ENCODE data around the gene GRID1. TPM values are rescaled to one million over a fixed set of nuclear protein-coding genes. Genes with fewer than 3 reads are reported as not detected.
"Not testable (repeated sequence)": the region's sequence is repeated elsewhere in the genome, so short reads cannot be mapped to it uniquely, and the experiment has no call there.

GRID1 gene
- total RNA-seq, 2 donors from 2014 or later: 0.37 to 0.67 TPM

DNA sequence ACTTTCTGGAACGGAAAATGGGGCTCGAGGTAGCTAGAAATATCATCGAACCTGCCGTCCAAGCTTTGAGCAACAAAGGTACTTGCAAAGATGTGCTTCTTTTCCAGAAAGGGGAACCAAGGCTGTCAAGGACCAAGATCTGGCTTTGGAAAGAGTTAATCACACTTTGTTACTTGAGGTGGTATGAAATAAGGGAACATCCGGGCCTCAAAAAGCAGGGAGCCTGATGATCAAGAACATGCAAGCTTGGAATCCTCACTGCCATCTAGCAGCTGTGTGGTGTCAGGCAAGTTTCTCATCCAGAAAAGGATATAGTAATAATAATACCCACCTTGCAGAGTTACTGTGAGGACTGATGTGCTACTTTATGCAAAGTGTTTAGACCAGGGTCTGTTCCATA, 329.5 kb downstream of the GRID1 start:
- Histone ChIP-seq H3K36me3 (no peaks in the 10 kb centered on the region), H3K4me3 (no peak overlapping the region), H3K27me3 (no peaks in the 10 kb centered on the region), H3K4me1 (peaks cover 0 to 11% of the 10 kb centered on the region in 2 donors), H3K9me3 (no peaks in the 10 kb centered on the region), H3K27ac (no peak overlapping the region)
- TF ChIP-seq, protein P1, sequence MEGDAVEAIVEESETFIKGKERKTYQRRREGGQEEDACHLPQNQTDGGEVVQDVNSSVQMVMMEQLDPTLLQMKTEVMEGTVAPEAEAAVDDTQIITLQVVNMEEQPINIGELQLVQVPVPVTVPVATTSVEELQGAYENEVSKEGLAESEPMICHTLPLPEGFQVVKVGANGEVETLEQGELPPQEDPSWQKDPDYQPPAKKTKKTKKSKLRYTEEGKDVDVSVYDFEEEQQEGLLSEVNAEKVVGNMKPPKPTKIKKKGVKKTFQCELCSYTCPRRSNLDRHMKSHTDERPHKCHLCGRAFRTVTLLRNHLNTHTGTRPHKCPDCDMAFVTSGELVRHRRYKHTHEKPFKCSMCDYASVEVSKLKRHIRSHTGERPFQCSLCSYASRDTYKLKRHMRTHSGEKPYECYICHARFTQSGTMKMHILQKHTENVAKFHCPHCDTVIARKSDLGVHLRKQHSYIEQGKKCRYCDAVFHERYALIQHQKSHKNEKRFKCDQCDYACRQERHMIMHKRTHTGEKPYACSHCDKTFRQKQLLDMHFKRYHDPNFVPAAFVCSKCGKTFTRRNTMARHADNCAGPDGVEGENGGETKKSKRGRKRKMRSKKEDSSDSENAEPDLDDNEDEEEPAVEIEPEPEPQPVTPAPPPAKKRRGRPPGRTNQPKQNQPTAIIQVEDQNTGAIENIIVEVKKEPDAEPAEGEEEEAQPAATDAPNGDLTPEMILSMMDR (IDR thresholded peaks at IDR 0.05): no peak
- DNase-seq (ENCODE audit: low spot score): no peak

DNA sequence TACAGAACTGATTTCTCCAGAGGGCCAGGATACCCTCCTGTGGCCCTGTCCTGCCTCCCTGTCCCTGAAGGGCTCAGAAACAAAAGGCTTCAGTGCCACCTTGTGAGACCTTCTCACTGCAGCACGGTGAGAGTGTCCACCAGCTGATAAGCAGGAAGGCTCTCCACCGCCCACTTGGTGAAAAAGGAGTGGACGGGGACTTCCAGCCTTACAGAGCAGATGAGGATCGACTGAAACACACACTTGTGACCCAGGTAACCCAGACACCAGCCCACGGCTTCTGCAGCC, 330.1 kb downstream of the GRID1 start:
- Histone ChIP-seq H3K36me3 (no peaks in the 10 kb centered on the region), H3K27me3 (no peaks in the 10 kb centered on the region), H3K27ac (no peak overlapping the region), H3K4me1 (peaks cover 0 to 11% of the 10 kb centered on the region in 2 donors), H3K9me3 (no peaks in the 10 kb centered on the region), H3K4me3 (no peak overlapping the region)
- TF ChIP-seq, protein P1 (IDR thresholded peaks at IDR 0.05): no peak
- no peak for DNase-seq (ENCODE audit: low spot score)

DNA sequence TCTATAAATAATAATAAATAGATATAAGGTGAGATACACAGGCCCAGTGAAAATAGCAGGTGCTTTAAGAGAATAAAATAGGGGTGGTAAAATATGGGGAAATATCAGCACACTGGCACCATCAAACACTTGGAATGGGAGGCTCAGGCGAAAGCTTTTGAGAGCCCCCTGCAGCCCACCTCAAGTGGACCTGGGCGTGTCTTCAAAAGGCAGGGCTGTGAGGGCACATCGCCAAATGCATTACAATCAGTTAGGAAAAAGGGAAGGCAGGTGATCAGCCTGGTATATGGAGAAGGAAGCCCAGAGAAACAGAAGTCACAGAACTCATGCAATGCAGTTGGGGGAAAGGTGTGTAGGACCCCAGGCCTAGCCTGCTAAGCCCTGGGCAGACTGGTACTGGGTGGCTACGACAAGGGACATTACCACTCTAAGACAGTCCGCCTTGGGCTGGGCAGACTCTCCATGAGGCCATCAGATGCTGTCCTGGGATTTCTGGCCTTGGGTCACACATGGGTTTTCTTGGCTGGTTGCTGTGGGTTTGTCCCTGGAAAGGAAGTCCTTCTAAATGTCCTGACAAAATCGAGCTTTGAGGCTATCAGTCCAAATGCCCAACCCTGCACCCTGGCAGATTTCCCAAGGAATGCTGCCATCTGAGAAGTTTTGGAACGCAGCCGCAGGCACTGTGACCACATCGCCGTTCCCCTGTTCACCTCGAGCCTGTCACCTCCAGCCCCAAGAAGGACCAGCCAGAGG, 330.6 kb downstream of the GRID1 start:
- Histone ChIP-seq H3K9me3 (no peaks in the 10 kb centered on the region), H3K27ac (no peak overlapping the region), H3K4me3 (no peak overlapping the region), H3K36me3 (no peaks in the 10 kb centered on the region), H3K4me1 (peaks cover 0 to 11% of the 10 kb centered on the region in 2 donors), H3K27me3 (no peaks in the 10 kb centered on the region)
- no peak for DNase-seq (ENCODE audit: low spot score)
- TF ChIP-seq, protein P1 (IDR thresholded peaks at IDR 0.05): no peak

DNA sequence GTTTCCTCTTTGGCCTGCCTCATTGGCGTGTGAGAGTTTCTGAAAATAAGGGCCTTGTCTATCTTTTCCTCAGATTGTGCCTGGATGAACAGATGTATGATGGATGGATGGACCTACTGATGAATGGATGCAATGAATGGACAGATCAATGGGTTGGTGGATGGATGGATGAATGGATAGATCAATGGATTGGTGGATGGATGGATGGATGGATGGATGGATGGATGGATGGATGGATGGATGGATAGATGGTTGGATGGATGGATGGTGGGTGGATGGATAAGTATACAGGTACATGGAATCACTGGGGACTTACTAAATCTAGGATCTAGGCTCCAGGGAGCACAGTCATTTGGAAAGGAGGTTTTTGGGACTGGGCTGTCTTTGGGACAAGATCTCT, 331.9 kb downstream of the GRID1 start:
- TF ChIP-seq, protein P1 (IDR thresholded peaks at IDR 0.05): no peak
- no peak overlapping the region for H3K4me3 ChIP-seq
- peaks cover 0 to 11% of the 10 kb centered on the region in 2 donors for H3K4me1 ChIP-seq
- H3K27ac ChIP-seq: no peak overlapping the region
- DNase-seq (ENCODE audit: low spot score): no peak
- no peaks in the 10 kb centered on the region for H3K9me3 ChIP-seq
- no peaks in the 10 kb centered on the region for H3K36me3 ChIP-seq
- no peaks in the 10 kb centered on the region for H3K27me3 ChIP-seq

DNA sequence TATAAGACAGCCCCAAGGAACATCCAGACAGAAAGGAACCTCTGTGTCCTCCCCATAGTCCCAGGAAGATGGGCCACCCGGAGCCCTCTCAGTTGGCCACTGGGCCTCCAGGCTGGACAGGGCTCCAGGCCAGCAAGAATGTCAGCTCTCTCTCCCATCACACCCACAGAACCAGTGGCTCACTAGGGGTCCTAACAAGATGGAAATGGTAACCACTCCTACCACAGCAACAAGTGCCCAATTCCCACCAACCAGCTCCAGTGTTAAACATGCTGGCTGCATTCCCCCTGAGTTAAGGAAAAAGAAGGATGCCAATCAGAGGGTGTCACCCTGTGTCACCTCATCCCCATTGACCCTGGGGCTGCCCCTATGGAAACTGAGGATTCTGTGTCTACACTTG, 333.0 kb downstream of the GRID1 start:
- TF ChIP-seq, protein P1 (IDR thresholded peaks at IDR 0.05): no peak
- no peak for DNase-seq (ENCODE audit: low spot score)
- Histone ChIP-seq H3K36me3 (no peaks in the 10 kb centered on the region), H3K4me1 (peaks cover 0 to 11% of the 10 kb centered on the region in 2 donors), H3K9me3 (no peaks in the 10 kb centered on the region), H3K27me3 (no peaks in the 10 kb centered on the region), H3K4me3 (no peak overlapping the region), H3K27ac (no peak overlapping the region)

DNA sequence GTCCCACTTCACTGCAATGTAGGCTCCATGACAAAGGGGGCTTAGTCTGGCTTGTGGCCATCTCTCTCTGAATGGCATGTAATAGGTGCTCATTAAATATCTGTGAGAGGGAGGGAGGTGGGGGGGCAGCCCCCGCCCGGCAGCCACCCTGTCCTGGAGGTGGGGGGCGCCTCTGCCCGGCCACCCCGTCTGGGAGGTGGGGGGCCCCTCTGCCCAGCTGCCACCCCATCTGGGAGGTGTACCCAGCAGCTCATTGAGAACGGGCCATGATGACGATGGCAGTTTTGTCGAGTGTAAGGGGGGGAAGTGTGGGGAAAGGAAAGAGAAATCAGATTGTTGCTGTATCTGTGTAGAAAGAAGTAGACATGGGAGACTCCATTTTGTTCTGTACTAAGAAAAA, 334.5 kb downstream of the GRID1 start:
- H3K36me3 ChIP-seq; H3K9me3 ChIP-seq; H3K27me3 ChIP-seq; DNase-seq (ENCODE audit: low spot score); H3K27ac ChIP-seq; H3K4me3 ChIP-seq: not testable (repeated sequence)
- H3K4me1 ChIP-seq: peaks cover 0 to 11% of the 10 kb centered on the region in 2 donors
